Activated naive CD4-positive, alpha-beta T cell treated with anti-CD3 and anti-CD28 coated beads for 36 hours (primary cell): ENCODE measurements around the gene PACRG. TPM values are rescaled to one million over a fixed set of nuclear protein-coding genes. Genes with fewer than 3 reads are reported as not detected.

Experiments
- CTCF ChIA-PET: fragments of 350-600 bp; sonication (Branson Sonifier 250); formaldehyde crosslinking; loops from one replicate; lab custom pipeline; 2021; ENCODE audit warnings: antibody characterized with exemption; lab: Charles Lee
- DNase-seq: peaks from one replicate; pipeline ENCODE4 v3.0.0-alpha.2; 2020
- H3K27ac Mint-ChIP-seq: one replicate; pipeline ENCODE4 v1.8.0; 2021; ENCODE audit warnings: mild to moderate bottlenecking, mixed read lengths
- H3K27me3 Mint-ChIP-seq: one replicate; pipeline ENCODE4 v1.8.0; 2021; ENCODE audit warnings: low read depth, mixed read lengths
- H3K36me3 Mint-ChIP-seq: one replicate; pipeline ENCODE4 v1.8.0; 2021; ENCODE audit warnings: low read depth, mixed read lengths
- H3K4me1 Mint-ChIP-seq: one replicate; pipeline ENCODE4 v1.8.0; 2021; ENCODE audit warnings: low read depth, mixed read lengths
- H3K4me3 Mint-ChIP-seq: one replicate; pipeline ENCODE4 v1.8.0; 2021; ENCODE audit warnings: mild to moderate bottlenecking, moderate library complexity, mixed read lengths
- H3K9me3 Mint-ChIP-seq: one replicate; pipeline ENCODE4 v1.8.0; 2021; ENCODE audit warnings: mixed read lengths
- intact Hi-C: fragments of 100-400 bp; cut with micrococcal nuclease; formaldehyde crosslinking; loops from one replicate; pipeline ENCODE4 v1.15.1; 2023
- total RNA-seq, 2 experiments: library from RNA; stranded (reverse); gene quantifications; one replicate each; pipeline ENCODE4 v1.2.3, GENCODE V29; 2021

The PACRG gene
- total RNA-seq, 2 experiments from 2014 or later: not detected

- Mint-ChIP-seq H3K27ac (peak overlapping the region; percentile 66), H3K4me1 (peaks cover 6% of the 10 kb centered on the region), H3K4me3 (no peak overlapping the region), H3K27me3 (no peaks in the 10 kb centered on the region), H3K9me3 (peaks cover 2% of the 10 kb centered on the region), H3K36me3 (no peaks in the 10 kb centered on the region)
- intact Hi-C loops: no loop called here
- DNase-seq: peak; percentile 21
- CTCF ChIA-PET: interaction anchor here (0.7 kb wide), 1 partner anchor 1316 kb away, joined by 4 read pairs; no protein-coding TSS in a partner anchor
Observed at GRCh38 chr6:162733489-162733888, 5.7 kb downstream of the PACRG start.

DNA sequence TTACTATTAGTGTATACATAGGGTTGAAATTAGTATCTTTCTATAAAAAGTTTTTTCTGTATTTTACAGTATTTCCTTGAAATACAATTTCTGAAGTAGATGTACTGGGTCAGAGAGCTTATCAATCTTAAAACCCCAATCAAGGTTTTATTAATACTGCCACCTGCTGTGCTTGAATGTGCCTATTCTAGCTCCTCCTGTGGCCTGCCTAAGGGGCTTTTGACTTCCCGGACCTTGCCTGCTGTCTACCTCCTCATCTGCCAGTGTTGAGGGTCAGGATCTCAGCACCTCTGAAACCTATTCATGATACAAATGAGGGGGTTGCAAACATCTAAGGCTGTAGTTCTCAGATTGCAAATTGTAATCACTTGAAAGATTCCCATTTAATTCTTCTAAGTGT lies 9.2 kb downstream of the PACRG start:
- intact Hi-C loops: no loop called here
- no peaks in the 10 kb centered on the region for H3K27me3 Mint-ChIP-seq
- H3K4me1 Mint-ChIP-seq: peaks cover 6% of the 10 kb centered on the region
- CTCF ChIA-PET: interaction anchor here (0.6 to 1.0 kb wide), 2 partner anchors 32 to 531 kb away, joined by 3 read pairs; no protein-coding TSS in a partner anchor
- no peak for DNase-seq
- H3K4me3 Mint-ChIP-seq: no peak overlapping the region
- H3K9me3 Mint-ChIP-seq: no peaks in the 10 kb centered on the region
- H3K27ac Mint-ChIP-seq: no peak overlapping the region
- no peaks in the 10 kb centered on the region for H3K36me3 Mint-ChIP-seq

GRCh38 chr6:162750776-162751175 lies 23.0 kb downstream of the PACRG start:
- Mint-ChIP-seq H3K36me3 (no peaks in the 10 kb centered on the region), H3K4me1 (no peaks in the 10 kb centered on the region), H3K27ac (no peak overlapping the region), H3K4me3 (no peak overlapping the region), H3K9me3 (no peaks in the 10 kb centered on the region), H3K27me3 (no peaks in the 10 kb centered on the region)
- intact Hi-C loops: no loop called here
- CTCF ChIA-PET: no interaction called here
- DNase-seq: no peak

DNA sequence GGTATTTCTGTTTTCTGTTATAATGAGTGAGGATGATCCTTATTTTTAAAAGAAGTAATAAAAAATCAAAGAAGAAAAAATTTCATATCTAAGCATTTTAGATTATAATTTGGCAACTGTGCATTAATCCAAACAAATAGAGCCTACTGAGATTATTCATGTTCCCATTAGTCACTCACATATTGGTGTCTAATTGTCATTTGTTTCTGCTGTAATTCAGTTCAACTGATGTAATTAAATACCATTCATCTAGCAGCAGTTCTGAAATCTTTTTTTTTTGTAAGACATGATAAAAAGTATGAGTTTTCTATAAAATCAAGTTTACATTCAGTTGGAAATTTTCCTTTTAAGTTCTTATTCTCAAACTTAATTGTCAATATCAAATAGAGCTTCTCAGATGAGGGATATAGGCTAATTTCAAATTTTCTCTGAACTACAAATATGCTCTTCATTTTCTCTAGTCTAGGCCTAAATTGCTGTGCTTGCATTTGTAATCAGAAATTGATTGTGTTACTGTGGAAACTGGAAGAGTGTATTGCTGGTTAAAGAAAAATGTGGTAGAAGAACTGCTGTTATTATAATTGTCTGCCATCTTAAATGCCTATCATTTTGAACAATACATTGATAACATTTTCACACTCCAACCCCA lies 23.6 kb downstream of the PACRG start:
- intact Hi-C loops: no loop called here
- no peaks in the 10 kb centered on the region for H3K9me3 Mint-ChIP-seq
- H3K27me3 Mint-ChIP-seq: no peaks in the 10 kb centered on the region
- CTCF ChIA-PET: interaction anchor here (0.7 kb wide), 1 partner anchor 15 kb away, joined by 3 read pairs; no protein-coding TSS in a partner anchor
- H3K4me3 Mint-ChIP-seq: no peak overlapping the region
- no peak overlapping the region for H3K27ac Mint-ChIP-seq
- H3K4me1 Mint-ChIP-seq: no peaks in the 10 kb centered on the region
- no peak for DNase-seq
- H3K36me3 Mint-ChIP-seq: no peaks in the 10 kb centered on the region

- intact Hi-C loops: no loop called here
- Mint-ChIP-seq H3K4me3 (no peak overlapping the region), H3K4me1 (no peaks in the 10 kb centered on the region), H3K27me3 (no peaks in the 10 kb centered on the region), H3K9me3 (no peaks in the 10 kb centered on the region), H3K27ac (no peak overlapping the region), H3K36me3 (no peaks in the 10 kb centered on the region)
- no peak for DNase-seq
- CTCF ChIA-PET: no interaction called here
Observed at GRCh38 chr6:162753775-162754174, 26.0 kb downstream of the PACRG start.

- no peaks in the 10 kb centered on the region for H3K36me3 Mint-ChIP-seq
- H3K27ac Mint-ChIP-seq: no peak overlapping the region
- no peaks in the 10 kb centered on the region for H3K27me3 Mint-ChIP-seq
- DNase-seq: no peak
- CTCF ChIA-PET: no interaction called here
- no peak overlapping the region for H3K4me3 Mint-ChIP-seq
- H3K4me1 Mint-ChIP-seq: peaks cover 2% of the 10 kb centered on the region
- no peaks in the 10 kb centered on the region for H3K9me3 Mint-ChIP-seq
- intact Hi-C loops: no loop called here
Observed at GRCh38 chr6:162770136-162770535, 42.4 kb downstream of the PACRG start.

- no peak for DNase-seq
- intact Hi-C loops: no loop called here
- no peaks in the 10 kb centered on the region for H3K9me3 Mint-ChIP-seq
- CTCF ChIA-PET: no interaction called here
- H3K4me3 Mint-ChIP-seq: no peak overlapping the region
- H3K27ac Mint-ChIP-seq: no peak overlapping the region
- H3K36me3 Mint-ChIP-seq: no peaks in the 10 kb centered on the region
- peaks cover 2% of the 10 kb centered on the region for H3K4me1 Mint-ChIP-seq
- no peaks in the 10 kb centered on the region for H3K27me3 Mint-ChIP-seq
Observed at GRCh38 chr6:162770955-162771354, 43.2 kb downstream of the PACRG start.

GRCh38 chr6:162772466-162772865 lies 44.7 kb downstream of the PACRG start:
- intact Hi-C loops: no loop called here
- Mint-ChIP-seq H3K27ac (no peak overlapping the region), H3K36me3 (no peaks in the 10 kb centered on the region), H3K27me3 (no peaks in the 10 kb centered on the region), H3K9me3 (no peaks in the 10 kb centered on the region), H3K4me1 (peaks cover 2% of the 10 kb centered on the region), H3K4me3 (no peak overlapping the region)
- CTCF ChIA-PET: no interaction called here
- no peak for DNase-seq

DNA sequence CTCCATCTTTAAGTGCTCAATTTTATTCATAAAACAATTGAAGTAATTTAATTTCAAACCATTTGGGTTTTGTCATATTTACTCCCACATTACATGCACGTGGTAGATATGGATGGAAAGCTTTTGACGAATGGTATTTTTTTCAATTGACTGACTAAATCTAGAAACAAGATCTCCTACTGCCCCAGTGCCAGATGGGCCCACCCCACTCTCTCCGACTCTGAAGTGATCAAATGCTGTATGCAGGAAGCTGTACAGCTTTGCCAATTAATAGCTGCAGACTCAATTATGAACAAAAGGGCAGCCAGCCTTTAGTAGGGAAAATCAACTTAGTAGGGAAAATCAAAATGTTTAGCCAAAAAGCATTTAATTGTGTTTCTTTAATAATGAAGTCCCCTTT lies 46.2 kb downstream of the PACRG start:
- CTCF ChIA-PET: no interaction called here
- Mint-ChIP-seq H3K36me3 (no peaks in the 10 kb centered on the region), H3K4me3 (no peak overlapping the region), H3K27me3 (no peaks in the 10 kb centered on the region), H3K4me1 (no peaks in the 10 kb centered on the region), H3K27ac (no peak overlapping the region), H3K9me3 (peaks cover 3% of the 10 kb centered on the region)
- DNase-seq: no peak
- intact Hi-C loops: no loop called here

DNA sequence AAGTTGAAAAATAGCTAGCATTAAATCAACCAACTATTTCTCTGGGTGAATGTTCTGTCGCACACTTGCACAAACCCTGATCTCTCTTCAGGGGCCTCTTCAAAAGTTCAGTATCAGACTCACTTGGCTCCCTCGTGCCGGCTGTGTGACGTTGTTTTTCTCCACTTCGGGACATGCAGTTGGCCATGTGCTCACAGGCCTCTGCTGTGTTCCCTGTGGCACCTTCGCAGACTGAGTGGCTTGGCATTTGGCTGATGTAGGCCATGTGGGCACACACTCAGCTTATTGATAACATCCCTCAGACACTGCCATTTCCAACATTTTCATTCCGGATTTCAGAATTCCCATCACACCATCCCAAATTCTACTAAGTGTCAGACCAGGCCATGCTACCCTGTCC lies 49.3 kb downstream of the PACRG start:
- intact Hi-C loops: no loop called here
- Mint-ChIP-seq H3K4me1 (no peaks in the 10 kb centered on the region), H3K4me3 (no peak overlapping the region), H3K36me3 (no peaks in the 10 kb centered on the region), H3K9me3 (peaks cover 8% of the 10 kb centered on the region), H3K27ac (no peak overlapping the region), H3K27me3 (no peaks in the 10 kb centered on the region)
- CTCF ChIA-PET: no interaction called here
- DNase-seq: no peak

- Mint-ChIP-seq H3K4me1 (no peaks in the 10 kb centered on the region), H3K9me3 (peaks cover 8% of the 10 kb centered on the region), H3K27ac (no peak overlapping the region), H3K4me3 (no peak overlapping the region), H3K36me3 (no peaks in the 10 kb centered on the region), H3K27me3 (no peaks in the 10 kb centered on the region)
- CTCF ChIA-PET: no interaction called here
- DNase-seq: no peak
- intact Hi-C loops: no loop called here
Observed at GRCh38 chr6:162778603-162779002, 50.8 kb downstream of the PACRG start.

DNA sequence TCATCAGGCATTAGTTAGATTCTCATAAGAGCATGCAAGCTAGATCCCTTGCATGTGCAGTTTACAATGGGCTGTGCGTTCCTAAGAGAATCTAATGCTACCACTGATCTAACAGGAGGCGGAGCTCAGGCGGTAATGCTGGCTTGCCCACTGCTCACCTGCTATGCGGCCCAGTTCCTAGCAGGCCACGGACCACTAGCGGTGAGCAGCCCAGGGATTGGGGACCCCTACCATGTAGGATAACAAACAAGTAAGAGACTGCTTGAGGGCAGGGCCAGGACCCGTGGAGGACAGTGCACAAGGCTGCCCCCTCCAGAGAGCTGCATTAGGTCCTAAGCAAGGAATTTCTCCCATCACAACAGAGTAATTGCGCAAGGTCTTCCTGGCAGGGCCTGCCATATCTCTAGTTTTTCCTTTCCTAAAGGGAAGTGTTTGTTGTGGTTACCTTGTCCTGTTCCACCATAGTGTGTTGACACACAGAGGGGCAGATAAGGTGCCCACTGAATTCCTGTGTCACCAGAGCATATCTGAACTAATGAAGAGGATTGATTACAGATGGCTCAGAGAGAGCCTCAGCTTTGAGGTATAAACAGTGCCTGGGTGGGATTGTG lies 58.0 kb downstream of the PACRG start:
- no peaks in the 10 kb centered on the region for H3K4me1 Mint-ChIP-seq
- peaks cover 9% of the 10 kb centered on the region for H3K9me3 Mint-ChIP-seq
- DNase-seq: no peak
- H3K27ac Mint-ChIP-seq: no peak overlapping the region
- no peak overlapping the region for H3K4me3 Mint-ChIP-seq
- intact Hi-C loops: no loop called here
- no peaks in the 10 kb centered on the region for H3K36me3 Mint-ChIP-seq
- peaks cover 2% of the 10 kb centered on the region for H3K27me3 Mint-ChIP-seq
- CTCF ChIA-PET: no interaction called here
